Measurements from ENCODE around the gene CDK5R1.

Gene CDK5R1

DNA sequence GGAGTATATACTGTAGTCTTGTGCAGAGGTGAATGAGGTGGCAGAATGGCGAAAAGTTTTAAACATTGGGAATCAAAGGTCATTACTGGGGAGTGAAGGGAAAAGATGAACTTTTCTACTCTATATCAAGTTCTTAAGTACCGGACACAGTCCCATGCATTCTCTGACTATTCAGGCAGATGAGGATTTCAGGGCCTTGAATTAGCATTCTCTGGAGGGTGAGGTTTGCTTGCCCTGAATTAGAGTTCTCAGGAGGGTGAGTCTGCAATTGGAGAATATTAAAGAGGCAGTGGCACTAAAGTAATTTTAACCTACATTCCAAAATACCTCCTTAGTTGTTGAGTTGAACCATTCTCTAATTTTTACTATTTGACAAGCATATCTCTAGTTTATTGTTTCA lies 33.4 kb upstream of the CDK5R1 start:
- DNase-seq (ENCODE audit: low spot score): no peak
- TF ChIP-seq, protein P1, sequence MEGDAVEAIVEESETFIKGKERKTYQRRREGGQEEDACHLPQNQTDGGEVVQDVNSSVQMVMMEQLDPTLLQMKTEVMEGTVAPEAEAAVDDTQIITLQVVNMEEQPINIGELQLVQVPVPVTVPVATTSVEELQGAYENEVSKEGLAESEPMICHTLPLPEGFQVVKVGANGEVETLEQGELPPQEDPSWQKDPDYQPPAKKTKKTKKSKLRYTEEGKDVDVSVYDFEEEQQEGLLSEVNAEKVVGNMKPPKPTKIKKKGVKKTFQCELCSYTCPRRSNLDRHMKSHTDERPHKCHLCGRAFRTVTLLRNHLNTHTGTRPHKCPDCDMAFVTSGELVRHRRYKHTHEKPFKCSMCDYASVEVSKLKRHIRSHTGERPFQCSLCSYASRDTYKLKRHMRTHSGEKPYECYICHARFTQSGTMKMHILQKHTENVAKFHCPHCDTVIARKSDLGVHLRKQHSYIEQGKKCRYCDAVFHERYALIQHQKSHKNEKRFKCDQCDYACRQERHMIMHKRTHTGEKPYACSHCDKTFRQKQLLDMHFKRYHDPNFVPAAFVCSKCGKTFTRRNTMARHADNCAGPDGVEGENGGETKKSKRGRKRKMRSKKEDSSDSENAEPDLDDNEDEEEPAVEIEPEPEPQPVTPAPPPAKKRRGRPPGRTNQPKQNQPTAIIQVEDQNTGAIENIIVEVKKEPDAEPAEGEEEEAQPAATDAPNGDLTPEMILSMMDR (IDR thresholded peaks at IDR 0.05; ENCODE audit: extremely low read depth, insufficient read depth, missing control alignments): no peak
- in situ Hi-C loops (cut with MboI; ENCODE audit: low pct_unique_long_range_greater_than_20kb, low sequenced_read_pairs, unreplicated experiment): loop anchor here (25.0 kb wide), 1 partner anchor 484 kb away; the partner anchor contains the start of gene TMEM98

DNA sequence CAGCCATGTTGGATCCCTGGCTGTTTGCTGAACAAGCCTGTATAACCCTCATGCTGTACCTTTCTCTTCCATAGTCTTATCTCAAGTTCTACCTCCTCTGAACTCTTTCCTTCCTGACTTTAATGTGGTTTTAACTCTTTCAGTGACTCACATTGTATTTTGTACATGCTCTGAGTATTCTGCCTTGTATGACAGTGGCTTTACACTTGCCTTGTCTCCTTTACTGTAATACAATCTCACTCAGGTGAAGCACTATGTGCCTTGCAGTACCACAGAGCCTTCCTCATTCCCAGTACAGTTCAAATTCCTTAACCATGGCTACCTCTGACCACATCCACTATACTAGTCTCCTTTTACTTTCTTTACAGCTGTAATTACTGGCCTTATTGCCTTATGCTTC lies 28.4 kb upstream of the CDK5R1 start:
- in situ Hi-C loops (cut with MboI; ENCODE audit: low pct_unique_long_range_greater_than_20kb, low sequenced_read_pairs, unreplicated experiment): loop anchor here (25.0 kb wide), 1 partner anchor 479 kb away; the partner anchor contains the start of gene TMEM98
- TF ChIP-seq, protein P1 (IDR thresholded peaks at IDR 0.05; ENCODE audit: extremely low read depth, insufficient read depth, missing control alignments): no peak
- DNase-seq (ENCODE audit: low spot score): no peak

DNA sequence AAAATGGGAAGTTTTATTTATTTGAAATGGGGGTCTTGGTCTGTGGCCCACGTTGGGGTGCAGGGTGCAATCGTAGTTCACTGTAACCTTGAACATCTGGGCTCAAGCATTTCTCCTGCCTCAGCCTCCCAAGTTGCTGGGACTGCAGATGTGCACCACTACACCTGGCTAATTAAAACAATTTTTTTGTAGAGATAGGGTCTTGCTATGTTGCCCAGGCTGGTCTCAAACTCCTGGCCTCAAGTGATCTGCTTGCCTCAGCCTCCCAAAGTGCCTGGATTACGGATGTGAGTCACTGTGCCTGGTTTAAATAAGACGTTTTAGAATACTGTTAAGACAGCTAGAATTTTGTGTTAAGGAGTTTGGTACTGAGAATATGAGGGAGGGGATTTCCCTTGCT lies 26.7 kb upstream of the CDK5R1 start:
- in situ Hi-C loops (cut with MboI; ENCODE audit: low pct_unique_long_range_greater_than_20kb, low sequenced_read_pairs, unreplicated experiment): loop anchor here (25.0 kb wide), 1 partner anchor 477 kb away; the partner anchor contains the start of gene TMEM98
- TF ChIP-seq, protein P1 (IDR thresholded peaks at IDR 0.05; ENCODE audit: extremely low read depth, insufficient read depth, missing control alignments): no peak
- no peak for DNase-seq (ENCODE audit: low spot score)

DNA sequence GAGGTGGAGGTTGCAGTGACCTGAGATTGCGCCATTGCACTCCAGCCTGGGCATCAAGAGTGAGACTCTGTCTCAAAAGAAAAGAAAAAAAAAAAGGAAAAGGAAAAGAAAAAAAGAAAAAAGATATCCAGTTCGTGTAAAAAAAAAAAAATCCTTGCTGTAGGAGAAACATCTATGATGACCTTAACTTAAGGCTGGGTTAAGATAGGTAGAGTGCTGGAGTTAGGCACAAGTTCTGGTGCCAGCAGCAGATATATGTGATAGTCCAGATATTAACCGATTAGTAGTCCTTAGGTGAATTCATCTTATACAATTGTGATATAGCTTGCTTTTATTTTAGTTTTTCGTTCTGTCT lies 25.3 kb upstream of the CDK5R1 start:
- in situ Hi-C loops (cut with MboI; ENCODE audit: low pct_unique_long_range_greater_than_20kb, low sequenced_read_pairs, unreplicated experiment): loop anchor here (25.0 kb wide), 1 partner anchor 476 kb away; the partner anchor contains the start of gene TMEM98
- no peak for DNase-seq (ENCODE audit: low spot score)
- TF ChIP-seq, protein P1 (IDR thresholded peaks at IDR 0.05; ENCODE audit: extremely low read depth, insufficient read depth, missing control alignments): no peak

DNA sequence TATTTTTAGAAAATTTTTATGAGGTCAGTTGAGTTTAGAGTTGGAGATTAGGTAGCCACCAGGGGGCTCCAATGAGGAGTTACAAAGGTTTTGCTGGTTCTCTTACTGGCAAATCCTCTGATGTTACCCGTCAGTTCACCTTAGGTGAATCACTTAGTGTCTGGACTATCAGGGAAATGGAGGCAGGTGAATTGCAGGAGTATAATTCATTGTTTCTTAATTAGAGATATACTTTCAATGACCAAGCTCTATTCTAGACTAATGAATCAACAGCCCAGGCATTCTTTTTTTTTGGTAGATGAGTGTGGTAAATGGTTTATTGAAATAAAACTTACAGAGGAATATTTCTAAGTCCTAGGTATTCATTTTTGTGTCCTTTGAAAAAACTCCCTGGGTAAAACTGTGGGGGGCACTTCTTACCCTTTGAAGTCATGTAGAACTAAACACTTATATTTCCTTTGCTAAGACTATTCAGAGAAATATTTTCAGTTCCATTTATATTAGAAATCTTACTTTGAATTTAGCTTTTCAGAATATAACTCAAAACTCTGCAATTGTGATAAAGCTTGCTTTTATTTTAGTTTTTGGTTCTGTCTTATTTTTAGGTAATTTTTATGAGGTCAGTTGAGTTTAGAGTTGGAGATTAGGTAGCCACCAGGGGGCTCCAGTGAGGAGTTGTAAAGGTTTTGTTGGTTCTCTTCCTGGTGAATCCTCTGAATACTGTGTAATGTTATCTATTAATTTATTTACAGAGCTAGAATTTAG lies 24.8 kb upstream of the CDK5R1 start:
- in situ Hi-C loops (cut with MboI; ENCODE audit: low pct_unique_long_range_greater_than_20kb, low sequenced_read_pairs, unreplicated experiment): loop anchor here (25.0 kb wide), 1 partner anchor 475 kb away; the partner anchor contains the start of gene TMEM98
- TF ChIP-seq, protein P1 (IDR thresholded peaks at IDR 0.05; ENCODE audit: extremely low read depth, insufficient read depth, missing control alignments): peak; percentile 54
- peak; percentile 53 for DNase-seq (ENCODE audit: low spot score)

DNA sequence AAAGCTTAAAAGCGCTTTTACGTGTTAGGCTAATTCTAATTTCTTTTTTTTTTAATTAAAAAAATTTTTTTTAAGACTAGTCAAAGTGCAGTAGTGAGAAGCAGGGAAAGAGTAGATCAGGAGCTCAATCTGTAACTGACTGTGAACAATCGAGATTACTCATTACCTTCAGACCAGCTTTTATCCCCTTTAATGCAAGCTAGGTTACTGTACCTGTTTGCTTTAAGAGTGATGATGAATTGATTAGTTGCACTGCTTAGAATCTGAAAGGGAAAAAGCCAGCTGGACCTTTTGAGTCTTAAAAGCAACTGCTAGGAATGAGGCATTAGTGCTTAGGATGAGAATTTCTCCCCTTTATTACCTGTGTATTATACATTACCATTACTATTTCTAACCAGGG lies 23.5 kb upstream of the CDK5R1 start:
- in situ Hi-C loops (cut with MboI; ENCODE audit: low pct_unique_long_range_greater_than_20kb, low sequenced_read_pairs, unreplicated experiment): loop anchor here (25.0 kb wide), 1 partner anchor 474 kb away; the partner anchor contains the start of gene TMEM98

More for the DNA sequence above, 23.5 kb upstream of the CDK5R1 start:
- DNase-seq (ENCODE audit: low spot score): no peak
- TF ChIP-seq, protein P1 (IDR thresholded peaks at IDR 0.05; ENCODE audit: extremely low read depth, insufficient read depth, missing control alignments): no peak

Data from GM13977 (cell line).